NCI-H526 (cell line): Measurements from ENCODE around the gene CDCA7L.
"Not testable (repeated sequence)": the region's sequence is repeated elsewhere in the genome, so short reads cannot be mapped to it uniquely, and the experiment has no call there.

ENCODE experiments used
- DNase-seq, 2 experiments: peaks; one replicate each; lab custom pipeline; 2025; lab: John Stamatoyannopoulos, UW

The CDCA7L gene

GRCh38 chr7:21908746-21909145 lies 37.0 kb downstream of the CDCA7L start:
- no peak for DNase-seq

GRCh38 chr7:21903020-21903786 lies 42.5 kb downstream of the CDCA7L start:
- DNase-seq = no peak

- DNase-seq = no peak
Measured at GRCh38 chr7:21902240-21902639, 43.5 kb downstream of the CDCA7L start.

GRCh38 chr7:21898265-21898930 lies 47.3 kb downstream of the CDCA7L start:
- DNase-seq = no peak

- DNase-seq = no peak
Measured at GRCh38 chr7:21893401-21893800, 52.3 kb downstream of the CDCA7L start.

GRCh38 chr7:21891291-21891690 lies 54.4 kb downstream of the CDCA7L start:
- no peak for DNase-seq

- DNase-seq = no peak
Measured at GRCh38 chr7:21887779-21888178, 57.9 kb downstream of the CDCA7L start.

GRCh38 chr7:21887353-21887752 lies 58.3 kb downstream of the CDCA7L start:
- no peak for DNase-seq

GRCh38 chr7:21886396-21886795 lies 59.3 kb downstream of the CDCA7L start:
- no peak for DNase-seq

- no peak for DNase-seq
Measured at GRCh38 chr7:21884496-21884895, 61.2 kb downstream of the CDCA7L start.

- DNase-seq = not testable (repeated sequence)
Measured at GRCh38 chr7:21883501-21883900, 62.2 kb downstream of the CDCA7L start.

- DNase-seq = no peak
Measured at GRCh38 chr7:21883069-21883468, 62.6 kb downstream of the CDCA7L start.

- DNase-seq = no peak
Measured at GRCh38 chr7:21869785-21870402, 75.8 kb downstream of the CDCA7L start.

- no peak for DNase-seq
Measured at GRCh38 chr7:21868576-21868850, 77.2 kb downstream of the CDCA7L start.

- DNase-seq = no peak
Measured at GRCh38 chr7:21867816-21868575, 77.7 kb downstream of the CDCA7L start.

GRCh38 chr7:21867226-21867625 lies 78.5 kb downstream of the CDCA7L start:
- DNase-seq = no peak

- no peak for DNase-seq
Measured at GRCh38 chr7:21866731-21867130, 79.0 kb downstream of the CDCA7L start.

- not testable (repeated sequence) for DNase-seq
Measured at GRCh38 chr7:21865631-21866204, 80.0 kb downstream of the CDCA7L start.

GRCh38 chr7:21851559-21851967 lies 94.1 kb downstream of the CDCA7L start:
- DNase-seq = no peak
